Endometrial microvascular endothelial cells (primary cell): ENCODE data around the gene MAP3K10. TPM values are rescaled to one million over a fixed set of nuclear protein-coding genes. Genes with fewer than 3 reads are reported as not detected.

Experiments
- in situ Hi-C: cut with HindIII; loops from 2 replicates; pipeline ENCODE4 v1.10.0; 2017; ENCODE audit warnings: low sequenced_read_pairs, low pct_unique_long_range_greater_than_20kb; ENCODE audit errors: inconsistent ontology term
- total RNA-seq: library from RNA; depleted of rRNA; stranded (reverse); fragments of >200 nt; gene quantifications from one replicate; pipeline ENCODE4 v1.2.3, GENCODE V29; 2015; ENCODE audit errors: inconsistent ontology term

The MAP3K10 gene
- total RNA-seq, 1 donor from 2014 or later: 5.4 TPM

- in situ Hi-C loops: no loop called here
Measured at GRCh38 chr19:40263440-40264313, 72.5 kb downstream of the MAP3K10 start.

GRCh38 chr19:40264314-40265054, 73.3 kb downstream of the MAP3K10 start:
- in situ Hi-C loops: no loop called here

Other genes starting within 250 kb of the MAP3K10 start
- 188 TPM for gene PSMC4, start 220.3 kb upstream of the MAP3K10 start, total RNA-seq
- gene ZNF546, start 194.4 kb upstream of the MAP3K10 start, total RNA-seq: 1.4 TPM
- gene ZNF780B, start 135.2 kb upstream of the MAP3K10 start, total RNA-seq: 17.9 TPM
- gene ZNF780A, start 100.5 kb upstream of the MAP3K10 start, total RNA-seq: 15.1 TPM
- gene TTC9B, start 27.0 kb downstream of the MAP3K10 start, total RNA-seq: not detected
- not detected for gene CCNP, start 35.3 kb downstream of the MAP3K10 start, total RNA-seq
- gene AKT2, start 93.9 kb downstream of the MAP3K10 start, total RNA-seq: 26.2 TPM
- 14.3 TPM for gene C19orf47, start 157.0 kb downstream of the MAP3K10 start, total RNA-seq
- gene PLD3, start 157.3 kb downstream of the MAP3K10 start, total RNA-seq: 404 TPM
- 0.09 TPM for gene HIPK4, start 198.8 kb downstream of the MAP3K10 start, total RNA-seq
- gene PRX, start 222.0 kb downstream of the MAP3K10 start, total RNA-seq: 2.8 TPM
- 23.0 TPM for gene SERTAD1, start 234.6 kb downstream of the MAP3K10 start, total RNA-seq